ENCODE results near the gene RLIM. TPM values are rescaled to one million over a fixed set of nuclear protein-coding genes. Genes with fewer than 3 reads are reported as not detected.
"Not testable (repeated sequence)": the region's sequence is repeated elsewhere in the genome, so short reads cannot be mapped to it uniquely, and the experiment has no call there.

The RLIM gene, protein sequence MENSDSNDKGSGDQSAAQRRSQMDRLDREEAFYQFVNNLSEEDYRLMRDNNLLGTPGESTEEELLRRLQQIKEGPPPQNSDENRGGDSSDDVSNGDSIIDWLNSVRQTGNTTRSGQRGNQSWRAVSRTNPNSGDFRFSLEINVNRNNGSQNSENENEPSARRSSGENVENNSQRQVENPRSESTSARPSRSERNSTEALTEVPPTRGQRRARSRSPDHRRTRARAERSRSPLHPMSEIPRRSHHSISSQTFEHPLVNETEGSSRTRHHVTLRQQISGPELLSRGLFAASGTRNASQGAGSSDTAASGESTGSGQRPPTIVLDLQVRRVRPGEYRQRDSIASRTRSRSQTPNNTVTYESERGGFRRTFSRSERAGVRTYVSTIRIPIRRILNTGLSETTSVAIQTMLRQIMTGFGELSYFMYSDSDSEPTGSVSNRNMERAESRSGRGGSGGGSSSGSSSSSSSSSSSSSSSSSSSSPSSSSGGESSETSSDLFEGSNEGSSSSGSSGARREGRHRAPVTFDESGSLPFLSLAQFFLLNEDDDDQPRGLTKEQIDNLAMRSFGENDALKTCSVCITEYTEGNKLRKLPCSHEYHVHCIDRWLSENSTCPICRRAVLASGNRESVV
- polyA plus RNA-seq (2011; rRNA removed) (8.9 and 19.4 TPM in 2 replicates), polyA minus RNA-seq (2011; rRNA and poly(A)+ RNA removed) (17.9 and 23.6 TPM in 2 replicates)

DNA sequence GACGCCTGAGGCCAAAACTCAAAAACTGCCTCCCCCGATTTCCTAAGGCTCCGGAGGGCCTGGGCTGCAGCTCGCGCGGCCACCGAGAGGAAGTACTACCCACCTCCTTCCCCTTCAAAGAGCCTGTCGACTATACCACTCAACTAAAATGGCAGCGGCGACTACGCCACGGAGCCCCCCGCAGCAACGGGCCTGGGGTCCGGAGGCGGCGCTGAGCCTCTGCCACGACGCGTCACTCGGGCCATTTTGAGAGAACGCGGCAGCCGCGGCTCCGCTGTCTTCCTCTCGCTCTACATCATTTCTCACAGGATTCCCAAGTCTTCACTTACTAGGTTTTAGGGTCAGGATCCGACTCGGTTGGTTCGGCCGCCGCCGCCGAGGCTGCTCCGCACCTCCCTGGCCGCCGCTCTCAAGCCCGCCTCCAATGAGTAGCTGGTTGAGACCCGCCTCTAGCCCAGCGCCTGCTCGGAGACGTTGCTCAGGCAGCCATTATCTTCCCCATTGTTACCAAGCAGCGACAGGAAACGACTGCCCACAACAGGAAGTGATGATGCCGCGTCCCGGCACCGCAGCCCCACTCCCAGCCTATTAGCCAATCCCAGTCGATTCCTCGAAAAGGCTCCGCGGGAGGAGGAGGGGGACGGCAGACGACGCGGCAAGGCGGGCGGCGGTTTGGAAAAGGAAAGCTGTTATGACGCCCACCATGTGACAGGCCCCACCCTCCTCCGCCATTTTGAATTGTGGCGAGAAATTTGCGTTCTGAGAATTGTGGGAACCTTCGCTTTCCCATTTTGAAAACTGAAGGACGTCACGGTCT, at the start of gene RLIM:
Gene RLIM (minus strand): TSS at position 532 of the 817 bp plus-strand sequence. CDS start 18,647 bp downstream, outside the sequence.
- Histone ChIP-seq H3K27me3 (ENCODE audit: control insufficient read depth, insufficient read depth, low read length) (no peaks in the 10 kb centered on the region), H3K36me3 (ENCODE audit: control insufficient read depth, insufficient read depth, low read length) (no peaks in the 10 kb centered on the region), H3K4me3 (ENCODE audit: low read depth, low read length) (peak within 1 kb of the TSS; percentile 90)
- ChIA-PET CTCF (no interaction called here), POLR2A (interaction anchor here (1.0 kb wide), 1 partner anchor 194 kb away, joined by 3 read pairs; the partner anchor contains the start of gene SLC16A2)
- TF ChIP-seq, protein P1, sequence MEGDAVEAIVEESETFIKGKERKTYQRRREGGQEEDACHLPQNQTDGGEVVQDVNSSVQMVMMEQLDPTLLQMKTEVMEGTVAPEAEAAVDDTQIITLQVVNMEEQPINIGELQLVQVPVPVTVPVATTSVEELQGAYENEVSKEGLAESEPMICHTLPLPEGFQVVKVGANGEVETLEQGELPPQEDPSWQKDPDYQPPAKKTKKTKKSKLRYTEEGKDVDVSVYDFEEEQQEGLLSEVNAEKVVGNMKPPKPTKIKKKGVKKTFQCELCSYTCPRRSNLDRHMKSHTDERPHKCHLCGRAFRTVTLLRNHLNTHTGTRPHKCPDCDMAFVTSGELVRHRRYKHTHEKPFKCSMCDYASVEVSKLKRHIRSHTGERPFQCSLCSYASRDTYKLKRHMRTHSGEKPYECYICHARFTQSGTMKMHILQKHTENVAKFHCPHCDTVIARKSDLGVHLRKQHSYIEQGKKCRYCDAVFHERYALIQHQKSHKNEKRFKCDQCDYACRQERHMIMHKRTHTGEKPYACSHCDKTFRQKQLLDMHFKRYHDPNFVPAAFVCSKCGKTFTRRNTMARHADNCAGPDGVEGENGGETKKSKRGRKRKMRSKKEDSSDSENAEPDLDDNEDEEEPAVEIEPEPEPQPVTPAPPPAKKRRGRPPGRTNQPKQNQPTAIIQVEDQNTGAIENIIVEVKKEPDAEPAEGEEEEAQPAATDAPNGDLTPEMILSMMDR (IDR thresholded peaks at IDR 0.05; ENCODE audit: insufficient read depth, low read depth, low read length), result no peak
- DNase-seq (ENCODE audit: low read depth), result peak; percentile 79

DNA sequence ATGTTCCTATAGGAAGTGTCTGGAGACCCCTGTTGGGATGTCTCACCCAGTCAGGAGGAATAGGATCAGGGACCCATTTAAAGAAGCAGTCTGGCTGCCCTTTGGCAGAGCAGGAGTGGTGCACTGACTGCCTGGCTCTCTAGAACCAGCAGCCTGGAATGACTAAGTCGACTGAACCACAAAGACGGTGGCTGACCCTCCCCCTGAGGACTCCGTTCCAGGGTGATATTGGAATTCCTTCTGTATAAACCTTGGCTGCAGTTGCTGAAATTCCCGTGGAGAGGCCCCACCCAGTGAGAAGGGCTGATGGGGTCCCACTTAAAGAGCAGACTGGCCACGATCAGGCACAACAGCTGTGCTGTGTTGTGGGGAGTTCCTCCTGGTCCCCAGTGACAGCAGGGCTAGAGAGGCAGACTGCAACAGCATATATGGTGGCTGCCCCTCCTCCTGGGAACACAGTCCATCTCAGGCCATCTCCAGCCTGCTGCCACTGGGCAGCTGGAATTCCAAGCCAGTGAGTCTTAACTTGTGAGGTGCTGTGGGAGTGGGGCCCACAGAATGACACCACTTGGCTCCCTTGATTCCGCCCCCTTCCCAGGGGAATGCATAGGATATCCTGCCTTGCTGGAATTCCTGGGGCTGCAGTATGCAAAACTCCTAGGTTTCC, 41.8 kb upstream of the RLIM start:
- ChIA-PET CTCF (no interaction called here), POLR2A (no interaction called here)
- no peaks in the 10 kb centered on the region for H3K27me3 ChIP-seq (ENCODE audit: control insufficient read depth, insufficient read depth, low read length)
- H3K4me3 ChIP-seq (ENCODE audit: low read depth, low read length), result no peak overlapping the region
- TF ChIP-seq, protein P1 (IDR thresholded peaks at IDR 0.05; ENCODE audit: insufficient read depth, low read depth, low read length), result no peak
- H3K36me3 ChIP-seq (ENCODE audit: control insufficient read depth, insufficient read depth, low read length), result no peaks in the 10 kb centered on the region
- no peak for DNase-seq (ENCODE audit: low read depth)

DNA sequence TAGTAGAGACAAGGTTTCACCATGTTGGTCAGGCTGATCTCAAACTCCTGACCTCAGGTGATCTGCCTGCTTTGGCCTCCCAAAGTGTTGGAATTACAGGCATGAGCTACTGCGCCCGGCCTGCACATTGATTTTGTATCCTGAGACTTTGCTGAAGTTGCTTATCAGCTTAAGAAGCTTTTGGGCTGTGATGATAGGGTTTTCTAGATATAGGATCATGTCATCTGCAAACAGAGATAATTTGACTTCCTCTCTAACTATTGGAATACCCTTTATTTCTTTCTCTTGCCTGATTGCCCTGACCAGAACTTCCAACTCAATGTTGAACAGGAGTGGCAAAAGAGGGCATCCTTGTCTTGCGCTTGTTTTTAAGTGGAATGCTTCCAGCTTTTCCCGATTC, 40.5 kb upstream of the RLIM start:
- CTCF ChIA-PET; DNase-seq (ENCODE audit: low read depth); H3K36me3 ChIP-seq (ENCODE audit: control insufficient read depth, insufficient read depth, low read length); H3K4me3 ChIP-seq (ENCODE audit: low read depth, low read length); POLR2A ChIA-PET; H3K27me3 ChIP-seq (ENCODE audit: control insufficient read depth, insufficient read depth, low read length): not testable (repeated sequence)

DNA sequence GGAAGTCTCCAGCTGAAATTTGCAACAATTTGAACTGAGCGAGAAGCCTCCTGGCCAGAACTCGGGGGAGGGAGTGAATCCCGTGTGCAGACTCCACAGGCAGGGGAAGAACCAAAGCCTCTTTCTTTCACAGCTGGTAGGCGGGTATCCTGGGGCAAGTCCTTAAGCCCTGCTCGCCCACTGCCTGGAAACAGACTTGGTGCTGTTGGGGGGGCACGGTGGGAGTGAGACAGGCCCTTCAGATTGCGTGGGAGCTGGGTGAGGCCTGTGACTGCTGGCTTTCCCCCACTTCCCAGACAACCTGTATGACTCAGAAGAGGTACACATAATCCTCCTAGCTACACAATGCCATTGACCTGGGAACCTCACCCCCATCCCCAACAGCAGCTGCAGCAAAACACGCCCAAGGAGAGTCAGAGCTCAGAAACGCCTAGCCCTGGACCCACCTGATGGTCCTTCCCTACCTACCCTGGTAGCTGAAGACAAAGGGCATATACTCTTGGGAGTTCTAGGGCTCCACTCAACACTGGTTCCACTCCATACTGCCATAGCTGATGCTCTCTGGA, 22.4 kb upstream of the RLIM start:
- H3K36me3 ChIP-seq (ENCODE audit: control insufficient read depth, insufficient read depth, low read length), result no peaks in the 10 kb centered on the region
- ChIA-PET POLR2A (no interaction called here), CTCF (no interaction called here)

More for the DNA sequence above, 22.4 kb upstream of the RLIM start:
- H3K27me3 ChIP-seq (ENCODE audit: control insufficient read depth, insufficient read depth, low read length), result no peaks in the 10 kb centered on the region
- DNase-seq (ENCODE audit: low read depth), result no peak
- TF ChIP-seq, protein P1 (IDR thresholded peaks at IDR 0.05; ENCODE audit: insufficient read depth, low read depth, low read length), result no peak
- no peak overlapping the region for H3K4me3 ChIP-seq (ENCODE audit: low read depth, low read length)
